Measurements from ENCODE around the gene EFCC1. TPM values are rescaled to one million over a fixed set of nuclear protein-coding genes. Genes with fewer than 3 reads are reported as not detected.

Gene EFCC1
- total RNA-seq, 2 experiments from 2014 or later, result not detected

- H2AFZ ChIP-seq (ENCODE audit: low read length), result peak overlapping the region; percentile 71
- ChIA-PET CTCF (ENCODE audit: unreplicated experiment) (no interaction called here), POLR2A (interaction anchor here (1.8 kb wide), 1 partner anchor 12 kb away, joined by 4 read pairs; no protein-coding TSS in a partner anchor)
- TF ChIP-seq EZH2phosphoT487 (IDR thresholded peaks at IDR 0.05; ENCODE audit: borderline replicate concordance, low read depth, low read length) (no peak), CTCF (conservative IDR thresholded peaks at IDR 0.05; ENCODE audit: low read length) (no peak)
- no peaks in the 10 kb centered on the region for H3K79me2 ChIP-seq (ENCODE audit: insufficient read depth, low read depth, low read length)
- no peaks in the 10 kb centered on the region for H3K36me3 ChIP-seq (ENCODE audit: insufficient read depth, low read length)
- H3K9me2 ChIP-seq (ENCODE audit: insufficient read depth, low read length), result no peaks in the 10 kb centered on the region
- intact Hi-C loops (cut with micrococcal nuclease; ENCODE audit: unreplicated experiment), result no loop called here
- H3K4me3 ChIP-seq (ENCODE audit: low read depth, low read length, poor library complexity, severe bottlenecking), result no peak overlapping the region
- BruUV-seq (replicated peaks), result no TSS peak
- peaks cover 15% of the 10 kb centered on the region for H3K4me1 ChIP-seq (ENCODE audit: insufficient read depth, low read length, poor library complexity, severe bottlenecking)
- DNase-seq (ENCODE audit: low spot score), result peak; percentile 47
- H4K20me1 ChIP-seq (ENCODE audit: insufficient read depth, low read length), result no peaks in the 10 kb centered on the region
- no peak overlapping the region for H3K27ac ChIP-seq (ENCODE audit: low read depth, low read length, poor library complexity, severe bottlenecking)
- no peak overlapping the region for H3K4me2 ChIP-seq (ENCODE audit: low read length)
- no peaks in the 10 kb centered on the region for H3K9me3 ChIP-seq (ENCODE audit: low read length)
These were observed 4.6 kb downstream of the EFCC1 start for GRCh38 chr3:129005526-129006303.

- Histone ChIP-seq H3K36me3 (ENCODE audit: insufficient read depth, low read length) (no peaks in the 10 kb centered on the region), H3K9me2 (ENCODE audit: insufficient read depth, low read length) (no peaks in the 10 kb centered on the region), H3K4me3 (ENCODE audit: low read depth, low read length, poor library complexity, severe bottlenecking) (no peak overlapping the region), H3K9me3 (ENCODE audit: low read length) (no peaks in the 10 kb centered on the region), H3K79me2 (ENCODE audit: insufficient read depth, low read depth, low read length) (no peaks in the 10 kb centered on the region), H3K4me1 (ENCODE audit: insufficient read depth, low read length, poor library complexity, severe bottlenecking) (peaks cover 15% of the 10 kb centered on the region), H3K4me2 (ENCODE audit: low read length) (no peak overlapping the region), H2AFZ (ENCODE audit: low read length) (no peak overlapping the region), H4K20me1 (ENCODE audit: insufficient read depth, low read length) (no peaks in the 10 kb centered on the region), H3K27ac (ENCODE audit: low read depth, low read length, poor library complexity, severe bottlenecking) (no peak overlapping the region)
- DNase-seq (ENCODE audit: low spot score), result no peak
- no peak for TF ChIP-seq CTCF (conservative IDR thresholded peaks at IDR 0.05; ENCODE audit: low read length)
- no peak for TF ChIP-seq EZH2phosphoT487 (IDR thresholded peaks at IDR 0.05; ENCODE audit: borderline replicate concordance, low read depth, low read length)
- no TSS peak for BruUV-seq (replicated peaks)
- intact Hi-C loops (cut with micrococcal nuclease; ENCODE audit: unreplicated experiment), result no loop called here
- ChIA-PET CTCF (ENCODE audit: unreplicated experiment) (no interaction called here), POLR2A (interaction anchor here (0.6 to 1.1 kb wide), 2 partner anchors 7 to 9 kb away, joined by 3 to 8 read pairs; no protein-coding TSS in a partner anchor)
These were observed 5.8 kb downstream of the EFCC1 start for GRCh38 chr3:129006864-129007263.

- intact Hi-C loops (cut with micrococcal nuclease; ENCODE audit: unreplicated experiment), result no loop called here
- TF ChIP-seq CTCF (conservative IDR thresholded peaks at IDR 0.05; ENCODE audit: low read length) (no peak), EZH2phosphoT487 (IDR thresholded peaks at IDR 0.05; ENCODE audit: borderline replicate concordance, low read depth, low read length) (no peak)
- POLR2A ChIA-PET, result interaction anchor here (0.7 to 1.1 kb wide), 2 partner anchors 10 to 18 kb away, joined by 3 read pairs; no protein-coding TSS in a partner anchor
These were observed 6.7 kb downstream of the EFCC1 start for GRCh38 chr3:129007792-129008191.

More at GRCh38 chr3:129007792-129008191, 6.7 kb downstream of the EFCC1 start:
- CTCF ChIA-PET (ENCODE audit: unreplicated experiment), result no interaction called here
- H3K36me3 ChIP-seq (ENCODE audit: insufficient read depth, low read length), result no peaks in the 10 kb centered on the region
- H3K27ac ChIP-seq (ENCODE audit: low read depth, low read length, poor library complexity, severe bottlenecking), result no peak overlapping the region
- no peaks in the 10 kb centered on the region for H4K20me1 ChIP-seq (ENCODE audit: insufficient read depth, low read length)
- no peak overlapping the region for H3K4me2 ChIP-seq (ENCODE audit: low read length)
- H3K4me3 ChIP-seq (ENCODE audit: low read depth, low read length, poor library complexity, severe bottlenecking), result no peak overlapping the region
- no peaks in the 10 kb centered on the region for H3K79me2 ChIP-seq (ENCODE audit: insufficient read depth, low read depth, low read length)
- no peaks in the 10 kb centered on the region for H3K9me2 ChIP-seq (ENCODE audit: insufficient read depth, low read length)
- no TSS peak for BruUV-seq (replicated peaks)
- DNase-seq (ENCODE audit: low spot score), result no peak
- no peaks in the 10 kb centered on the region for H3K9me3 ChIP-seq (ENCODE audit: low read length)
- H2AFZ ChIP-seq (ENCODE audit: low read length), result no peak overlapping the region
- H3K4me1 ChIP-seq (ENCODE audit: insufficient read depth, low read length, poor library complexity, severe bottlenecking), result peaks cover 15% of the 10 kb centered on the region

All from OCI-LY7 (cell line).